ENCODE measurements around the gene OVCA2.

OVCA2 gene

GRCh38 chr17:2041561-2042389, at the start of gene OVCA2:
Gene OVCA2 (plus strand): TSS chr17:2042022. CDS start chr17:2042048, 26 bp downstream.
- peak within 1 kb of the TSS; percentile 71 for H3K4me3 ChIP-seq (replicated peaks; ENCODE audit: low read depth, low read length)
- peak; percentile 85 for DNase-seq (ENCODE audit: extremely low read depth, low read depth)
- TF ChIP-seq, protein P1, sequence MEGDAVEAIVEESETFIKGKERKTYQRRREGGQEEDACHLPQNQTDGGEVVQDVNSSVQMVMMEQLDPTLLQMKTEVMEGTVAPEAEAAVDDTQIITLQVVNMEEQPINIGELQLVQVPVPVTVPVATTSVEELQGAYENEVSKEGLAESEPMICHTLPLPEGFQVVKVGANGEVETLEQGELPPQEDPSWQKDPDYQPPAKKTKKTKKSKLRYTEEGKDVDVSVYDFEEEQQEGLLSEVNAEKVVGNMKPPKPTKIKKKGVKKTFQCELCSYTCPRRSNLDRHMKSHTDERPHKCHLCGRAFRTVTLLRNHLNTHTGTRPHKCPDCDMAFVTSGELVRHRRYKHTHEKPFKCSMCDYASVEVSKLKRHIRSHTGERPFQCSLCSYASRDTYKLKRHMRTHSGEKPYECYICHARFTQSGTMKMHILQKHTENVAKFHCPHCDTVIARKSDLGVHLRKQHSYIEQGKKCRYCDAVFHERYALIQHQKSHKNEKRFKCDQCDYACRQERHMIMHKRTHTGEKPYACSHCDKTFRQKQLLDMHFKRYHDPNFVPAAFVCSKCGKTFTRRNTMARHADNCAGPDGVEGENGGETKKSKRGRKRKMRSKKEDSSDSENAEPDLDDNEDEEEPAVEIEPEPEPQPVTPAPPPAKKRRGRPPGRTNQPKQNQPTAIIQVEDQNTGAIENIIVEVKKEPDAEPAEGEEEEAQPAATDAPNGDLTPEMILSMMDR (IDR thresholded peaks at IDR 0.05; ENCODE audit: low read depth, low read length, missing control alignments) = peak; percentile 60

DNA sequence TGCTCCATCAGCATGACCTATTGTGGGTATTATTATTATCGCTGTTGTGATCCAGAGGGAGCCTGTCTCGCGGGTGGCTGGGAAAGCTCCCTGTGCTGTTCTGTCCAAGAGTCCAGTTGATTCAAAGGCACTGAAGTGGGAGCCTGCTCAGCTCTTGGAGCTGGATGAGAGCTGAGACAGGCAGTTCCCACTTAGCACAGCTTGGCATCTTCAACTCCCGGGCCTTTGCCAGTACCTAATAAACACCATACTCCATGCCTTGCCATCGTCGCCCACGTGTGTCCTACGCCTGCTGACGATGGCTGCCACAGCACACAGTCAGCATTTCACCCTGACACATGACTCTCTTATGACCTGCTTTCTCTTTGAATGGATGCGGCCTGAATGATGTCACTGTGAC, 49.3 kb upstream of the OVCA2 start:
- no peak for DNase-seq (ENCODE audit: extremely low read depth, low read depth)
- TF ChIP-seq, protein P1 (IDR thresholded peaks at IDR 0.05; ENCODE audit: low read depth, low read length, missing control alignments) = no peak
- H3K4me3 ChIP-seq (replicated peaks; ENCODE audit: low read depth, low read length) = no peak overlapping the region

- TF ChIP-seq, protein P1 (IDR thresholded peaks at IDR 0.05; ENCODE audit: low read depth, low read length, missing control alignments) = no peak
- no peak for DNase-seq (ENCODE audit: extremely low read depth, low read depth)
- no peak overlapping the region for H3K4me3 ChIP-seq (replicated peaks; ENCODE audit: low read depth, low read length)
Measured at GRCh38 chr17:1994707-1995106, 47.1 kb upstream of the OVCA2 start.

- no peak for DNase-seq (ENCODE audit: extremely low read depth, low read depth)
- H3K4me3 ChIP-seq (replicated peaks; ENCODE audit: low read depth, low read length) = no peak overlapping the region
- TF ChIP-seq, protein P1 (IDR thresholded peaks at IDR 0.05; ENCODE audit: low read depth, low read length, missing control alignments) = no peak
Measured at GRCh38 chr17:1995321-1995892, 46.4 kb upstream of the OVCA2 start.

GRCh38 chr17:1995907-1996799, 45.7 kb upstream of the OVCA2 start:
- no peak for DNase-seq (ENCODE audit: extremely low read depth, low read depth)
- H3K4me3 ChIP-seq (replicated peaks; ENCODE audit: low read depth, low read length) = no peak overlapping the region
- TF ChIP-seq, protein P1 (IDR thresholded peaks at IDR 0.05; ENCODE audit: low read depth, low read length, missing control alignments) = no peak

- TF ChIP-seq, protein P1 (IDR thresholded peaks at IDR 0.05; ENCODE audit: low read depth, low read length, missing control alignments) = no peak
- no peak for DNase-seq (ENCODE audit: extremely low read depth, low read depth)
- no peak overlapping the region for H3K4me3 ChIP-seq (replicated peaks; ENCODE audit: low read depth, low read length)
Measured at GRCh38 chr17:1996800-1997288, 45.0 kb upstream of the OVCA2 start.
